Esophagus muscularis mucosa (tissue), 4 donors: Measurements from ENCODE around the gene KCNK16. TPM values are rescaled to one million over a fixed set of nuclear protein-coding genes. Genes with fewer than 3 reads are reported as not detected.

Source experiments
- DNase-seq: peaks from one replicate; pipeline ENCODE4 v3.0.0-alpha.2; 2017; ENCODE audit errors: extremely low spot score
- H3K27ac ChIP-seq, 4 donors: fragments of 200-600 bp; sonication (generic); replicated peaks in 1 of 4; 1 replicate in 3 of 4; 2 replicates in 1 of 4; pipeline ENCODE4 v1.5.1; 2016 to 2019; ENCODE audit warnings: mild to moderate bottlenecking in 1 of 4
- H3K27me3 ChIP-seq, 4 donors: fragments of 200-600 bp; sonication (generic); one replicate each; pipeline versions ENCODE4 v1.5.1 to v1.6.0; 2016 to 2019
- H3K36me3 ChIP-seq, 4 donors: fragments of 200-600 bp; sonication (generic); one replicate each; pipeline ENCODE4 v1.5.1; 2016 to 2019
- H3K4me1 ChIP-seq, 4 donors: fragments of 200-600 bp; sonication (generic); one replicate each; pipeline ENCODE4 v1.5.1; 2016 to 2019
- H3K4me3 ChIP-seq, 4 donors: fragments of 200-600 bp; sonication (generic); 1 replicate in 2 of 4; 2 replicates in 2 of 4; pipeline ENCODE4 v1.5.1; 2016 to 2019; ENCODE audit warnings: mild to moderate bottlenecking in 4 of 4, moderate library complexity in 1 of 4
- H3K9me3 ChIP-seq, 4 donors: fragments of 200-600 bp; sonication (generic); 1 replicate in 3 of 4; 2 replicates in 1 of 4; pipeline ENCODE4 v1.5.1; 2016 to 2019
- CTCF ChIP-seq, 3 experiments: fragments of 200-600 bp in 2 of 3; fragments of 450-650 bp in 1 of 3; sonication (generic) in 2 of 3; IDR thresholded peaks; one replicate each; pipeline ENCODE4 v1.5.1; 2017 to 2019; ENCODE audit warnings: antibody characterized with exemption in 3 of 3, mild to moderate bottlenecking in 2 of 3, moderate library complexity in 1 of 3
- EP300 ChIP-seq: sonication (generic); formaldehyde crosslinking; IDR thresholded peaks from one replicate; pipeline ENCODE4 v1.6.1; 2017; ENCODE audit warnings: antibody characterized with exemption
- POLR2A ChIP-seq: fragments of 450-650 bp; IDR thresholded peaks from one replicate; pipeline ENCODE4 v1.6.1; 2017; ENCODE audit warnings: antibody characterized with exemption, moderate library complexity, mild to moderate bottlenecking, low read depth
- POLR2AphosphoS5 ChIP-seq, 2 donors: sonication (generic); formaldehyde crosslinking; IDR thresholded peaks; one replicate each; pipeline ENCODE4 v1.6.1; 2017; ENCODE audit warnings: antibody characterized with exemption in 2 of 2
- WGBS: methylation state at CpG from one replicate; pipeline ENCODE4 v1.1.5; 2018; 5-methylcytosine and 5-hydroxymethylcytosine counted together
- intact Hi-C: fragments of 100-400 bp; cut with DNase I; formaldehyde crosslinking; loops from one replicate; pipeline ENCODE4 v1.15.1; 2023
- total RNA-seq, 4 donors: library from RNA; depleted of rRNA; stranded (reverse); fragments of >200 nt; gene quantifications; one replicate each; pipeline versions ENCODE4 v1.1.0 to v1.2.1, GENCODE V29; 2016

The KCNK16 gene
- total RNA-seq, 4 donors from 2014 or later: not detected

GRCh38 chr6:39365281-39366074, 43.0 kb upstream of the KCNK16 start:
- Histone ChIP-seq H3K4me1 (peaks cover 5 to 25% (median 14%) of the 10 kb centered on the region in 4 donors), H3K27ac (no peak overlapping the region), H3K4me3 (no peak overlapping the region), H3K27me3 (no peaks in the 10 kb centered on the region), H3K36me3 (no peaks in the 10 kb centered on the region), H3K9me3 (no peaks in the 10 kb centered on the region)
- DNase-seq: no peak
- TF ChIP-seq CTCF (IDR thresholded peaks at IDR 0.05) (no peak), POLR2AphosphoS5 (IDR thresholded peaks at IDR 0.05) (no peak), EP300 (no peak), POLR2A (no peak)
- 91% methylated on average over 12 of the region's 13 CpGs for WGBS
- intact Hi-C loops: no loop called here

- Histone ChIP-seq H3K27me3 (no peaks in the 10 kb centered on the region), H3K9me3 (no peaks in the 10 kb centered on the region), H3K36me3 (no peaks in the 10 kb centered on the region), H3K4me1 (peaks cover 5 to 17% (median 11%) of the 10 kb centered on the region in 4 donors), H3K4me3 (no peak overlapping the region), H3K27ac (no peak overlapping the region)
- no peak for TF ChIP-seq CTCF (IDR thresholded peaks at IDR 0.05)
- no peak for TF ChIP-seq EP300
- no peak for TF ChIP-seq POLR2A
- TF ChIP-seq POLR2AphosphoS5 (IDR thresholded peaks at IDR 0.05): no peak
- 95% methylated on average over 8 of the region's 8 CpGs for WGBS
- no peak for DNase-seq
- intact Hi-C loops: loop anchor here (5.0 kb wide), 1 partner anchor 944 kb away; no protein-coding TSS in a partner anchor
These were observed 40.8 kb upstream of the KCNK16 start for GRCh38 chr6:39363280-39363679.

GRCh38 chr6:39362487-39362865, 40.0 kb upstream of the KCNK16 start:
- WGBS: 34% methylated on average over 3 of the region's 3 CpGs
- no peaks in the 10 kb centered on the region for H3K27me3 ChIP-seq
- DNase-seq: no peak
- no peak overlapping the region for H3K4me3 ChIP-seq
- no peaks in the 10 kb centered on the region for H3K9me3 ChIP-seq
- H3K36me3 ChIP-seq: no peaks in the 10 kb centered on the region
- peaks cover 5 to 22% (median 14%) of the 10 kb centered on the region in 4 donors for H3K4me1 ChIP-seq
- intact Hi-C loops: loop anchor here (5.0 kb wide), 1 partner anchor 945 kb away; no protein-coding TSS in a partner anchor
- H3K27ac ChIP-seq: peak overlapping the region in 1 of 4 donors; percentile 24
- no peak for TF ChIP-seq POLR2AphosphoS5 (IDR thresholded peaks at IDR 0.05)
- TF ChIP-seq EP300: no peak
- no peak for TF ChIP-seq CTCF (IDR thresholded peaks at IDR 0.05)

- WGBS: 49% methylated on average over 16 of the region's 21 CpGs
- DNase-seq: no peak
These were observed 39.4 kb upstream of the KCNK16 start for GRCh38 chr6:39361657-39362486.

More at GRCh38 chr6:39361657-39362486, 39.4 kb upstream of the KCNK16 start:
- Histone ChIP-seq H3K4me1 (peaks cover 5 to 16% (median 13%) of the 10 kb centered on the region in 4 donors), H3K27ac (peak overlapping the region in 1 of 4 donors; percentile 24), H3K4me3 (no peak overlapping the region), H3K36me3 (no peaks in the 10 kb centered on the region), H3K9me3 (no peaks in the 10 kb centered on the region), H3K27me3 (no peaks in the 10 kb centered on the region)
- intact Hi-C loops: loop anchor here (5.0 kb wide), 1 partner anchor 945 kb away; no protein-coding TSS in a partner anchor
- TF ChIP-seq EP300 (no peak), CTCF (IDR thresholded peaks at IDR 0.05) (peak; percentile 67 to 82 (median 72))
